Mucosa of rectum (tissue), 2 donors: Measurements from ENCODE around the gene RNASE13.

Experiments
- H3K27ac ChIP-seq, 2 donors: one replicate each; pipeline ENCODE4 v1.7.0; 2013; ENCODE audit warnings: inconsistent platforms in 2 of 2, low read depth in 2 of 2, low read length in 2 of 2
- H3K27me3 ChIP-seq, 2 donors: one replicate each; pipeline ENCODE4 v1.7.0; 2013; ENCODE audit warnings: low read length in 2 of 2; ENCODE audit not compliant: control insufficient read depth in 2 of 2, insufficient read depth in 2 of 2
- H3K36me3 ChIP-seq, 2 donors: one replicate each; pipeline ENCODE4 v1.7.0; 2013; ENCODE audit warnings: low read length in 2 of 2; ENCODE audit not compliant: control insufficient read depth in 2 of 2, insufficient read depth in 2 of 2
- H3K4me1 ChIP-seq, 2 donors: one replicate each; pipeline ENCODE4 v1.7.0; 2013; ENCODE audit warnings: low read length in 2 of 2, mild to moderate bottlenecking in 1 of 2; ENCODE audit not compliant: control insufficient read depth in 2 of 2, insufficient read depth in 2 of 2
- H3K4me3 ChIP-seq, 2 donors: one replicate each; pipeline ENCODE4 v1.7.0; 2013; ENCODE audit warnings: low read length in 2 of 2
- H3K9ac ChIP-seq, 2 donors: one replicate each; pipeline ENCODE4 v1.7.0; 2013; ENCODE audit warnings: low read length in 2 of 2, low read depth in 1 of 2, mild to moderate bottlenecking in 1 of 2
- H3K9me3 ChIP-seq, 2 donors: one replicate each; pipeline ENCODE4 v1.7.0; 2013; ENCODE audit warnings: low read length in 2 of 2; ENCODE audit not compliant: control insufficient read depth in 2 of 2
- donor health status: healthy.
- donor health status: Normal muscosa, but diverticular disease.

The RNASE13 gene

GRCh38 chr14:21034707-21035106 lies at the start of gene RNASE13:
Gene RNASE13 (minus strand): TSS chr14:21034807. CDS start chr14:21034288, 519 bp downstream.
- Histone ChIP-seq H3K4me1 (peaks cover 13 to 14% of the 10 kb centered on the region in 2 donors), H3K27me3 (no peaks in the 10 kb centered on the region), H3K36me3 (no peaks in the 10 kb centered on the region), H3K4me3 (no peak within 1 kb of the TSS), H3K9ac (no peak within 1 kb of the TSS), H3K9me3 (no peaks in the 10 kb centered on the region), H3K27ac (no peak within 1 kb of the TSS)

GRCh38 chr14:21084396-21084795 lies 49.8 kb upstream of the RNASE13 start:
- H3K27me3 ChIP-seq: no peaks in the 10 kb centered on the region
- H3K27ac ChIP-seq: no peak overlapping the region
- H3K4me3 ChIP-seq: no peak overlapping the region
- H3K4me1 ChIP-seq: peaks cover under 1 to 7% of the 10 kb centered on the region in 2 donors
- H3K9me3 ChIP-seq: no peaks in the 10 kb centered on the region
- peaks cover 63 to 70% of the 10 kb centered on the region in 2 donors for H3K36me3 ChIP-seq
- H3K9ac ChIP-seq: no peak overlapping the region

- Histone ChIP-seq H3K4me1 (peaks cover 0 to under 1% of the 10 kb centered on the region in 2 donors), H3K27me3 (no peaks in the 10 kb centered on the region), H3K36me3 (peaks cover 66 to 73% of the 10 kb centered on the region in 2 donors), H3K9ac (no peak overlapping the region), H3K27ac (no peak overlapping the region), H3K9me3 (no peaks in the 10 kb centered on the region), H3K4me3 (no peak overlapping the region)
Measured at GRCh38 chr14:21083565-21084325, 49.1 kb upstream of the RNASE13 start.

GRCh38 chr14:21081521-21082142 lies 47.0 kb upstream of the RNASE13 start:
- Histone ChIP-seq H3K27me3 (no peaks in the 10 kb centered on the region), H3K36me3 (peaks cover 77 to 81% of the 10 kb centered on the region in 2 donors), H3K9ac (no peak overlapping the region), H3K27ac (no peak overlapping the region), H3K4me3 (no peak overlapping the region), H3K4me1 (no peaks in the 10 kb centered on the region), H3K9me3 (no peaks in the 10 kb centered on the region)

- H3K27ac ChIP-seq: no peak overlapping the region
- no peaks in the 10 kb centered on the region for H3K9me3 ChIP-seq
- H3K27me3 ChIP-seq: no peaks in the 10 kb centered on the region
- H3K4me3 ChIP-seq: no peak overlapping the region
- H3K4me1 ChIP-seq: no peaks in the 10 kb centered on the region
- no peak overlapping the region for H3K9ac ChIP-seq
- peaks cover 67 to 82% of the 10 kb centered on the region in 2 donors for H3K36me3 ChIP-seq
Measured at GRCh38 chr14:21078726-21079125, 44.1 kb upstream of the RNASE13 start.

GRCh38 chr14:21078287-21078686 lies 43.7 kb upstream of the RNASE13 start:
- H3K36me3 ChIP-seq: peaks cover 69 to 86% of the 10 kb centered on the region in 2 donors
- H3K9ac ChIP-seq: no peak overlapping the region
- no peaks in the 10 kb centered on the region for H3K4me1 ChIP-seq
- H3K27me3 ChIP-seq: no peaks in the 10 kb centered on the region
- H3K9me3 ChIP-seq: no peaks in the 10 kb centered on the region
- no peak overlapping the region for H3K27ac ChIP-seq
- no peak overlapping the region for H3K4me3 ChIP-seq

GRCh38 chr14:21077672-21078071 lies 43.1 kb upstream of the RNASE13 start:
- Histone ChIP-seq H3K27ac (no peak overlapping the region), H3K27me3 (no peaks in the 10 kb centered on the region), H3K4me3 (no peak overlapping the region), H3K4me1 (peaks cover 2 to 4% of the 10 kb centered on the region in 2 donors), H3K9me3 (no peaks in the 10 kb centered on the region), H3K36me3 (peaks cover 70 to 86% of the 10 kb centered on the region in 2 donors), H3K9ac (peak overlapping the region in 1 of 2 donors; percentile 24)

GRCh38 chr14:21075719-21076437 lies 41.3 kb upstream of the RNASE13 start:
- H3K27ac ChIP-seq: no peak overlapping the region
- H3K4me1 ChIP-seq: peaks cover 15 to 16% of the 10 kb centered on the region in 2 donors
- no peak overlapping the region for H3K4me3 ChIP-seq
- H3K27me3 ChIP-seq: no peaks in the 10 kb centered on the region
- no peak overlapping the region for H3K9ac ChIP-seq
- H3K36me3 ChIP-seq: peaks cover 56 to 70% of the 10 kb centered on the region in 2 donors
- H3K9me3 ChIP-seq: no peaks in the 10 kb centered on the region

- H3K4me1 ChIP-seq: peaks cover 18 to 19% of the 10 kb centered on the region in 2 donors
- H3K27me3 ChIP-seq: no peaks in the 10 kb centered on the region
- no peak overlapping the region for H3K9ac ChIP-seq
- H3K27ac ChIP-seq: no peak overlapping the region
- H3K9me3 ChIP-seq: no peaks in the 10 kb centered on the region
- H3K4me3 ChIP-seq: no peak overlapping the region
- peaks cover 45 to 59% of the 10 kb centered on the region in 2 donors for H3K36me3 ChIP-seq
Measured at GRCh38 chr14:21074398-21075272, 40.0 kb upstream of the RNASE13 start.
